NOMO-1 (cell line): ENCODE results near the gene USP6NL.

Experiments
- DNase-seq, 2 experiments: peaks; one replicate each; lab custom pipeline; 2025; ENCODE audit not compliant: unreplicated experiment in 2 of 2; lab: John Stamatoyannopoulos, UW

USP6NL gene

DNA sequence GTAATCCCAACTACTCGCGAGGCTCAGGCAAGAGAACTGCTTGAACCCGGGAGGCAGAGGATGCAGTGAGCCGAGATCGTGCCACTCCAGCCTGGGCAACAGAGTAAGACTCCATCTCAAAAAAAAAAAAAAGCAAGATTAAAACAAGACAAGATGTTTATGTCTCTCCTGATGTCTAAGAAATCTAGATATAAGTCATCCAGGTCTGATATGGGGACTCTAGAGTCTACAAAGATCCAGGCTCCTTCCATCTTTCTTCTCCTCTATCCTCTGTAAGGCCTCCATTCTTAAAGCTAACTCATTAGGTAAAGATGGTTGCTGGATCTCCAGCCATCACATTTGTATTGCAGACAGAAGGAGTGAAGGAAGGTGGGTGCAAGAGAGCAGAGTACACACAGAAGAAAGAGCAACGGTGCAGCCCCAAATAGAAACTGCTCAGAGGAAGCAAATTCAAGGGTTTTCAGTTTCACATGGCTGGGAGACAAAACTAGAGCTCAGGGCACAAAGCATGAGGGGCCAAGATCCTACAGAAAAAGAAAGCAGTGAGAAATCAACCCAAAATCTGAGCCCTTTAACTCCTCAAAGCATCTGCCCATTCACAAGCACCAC lies 57.6 kb downstream of the USP6NL start:
- peak in 1 of 2 experiments; percentile 46 for DNase-seq

DNA sequence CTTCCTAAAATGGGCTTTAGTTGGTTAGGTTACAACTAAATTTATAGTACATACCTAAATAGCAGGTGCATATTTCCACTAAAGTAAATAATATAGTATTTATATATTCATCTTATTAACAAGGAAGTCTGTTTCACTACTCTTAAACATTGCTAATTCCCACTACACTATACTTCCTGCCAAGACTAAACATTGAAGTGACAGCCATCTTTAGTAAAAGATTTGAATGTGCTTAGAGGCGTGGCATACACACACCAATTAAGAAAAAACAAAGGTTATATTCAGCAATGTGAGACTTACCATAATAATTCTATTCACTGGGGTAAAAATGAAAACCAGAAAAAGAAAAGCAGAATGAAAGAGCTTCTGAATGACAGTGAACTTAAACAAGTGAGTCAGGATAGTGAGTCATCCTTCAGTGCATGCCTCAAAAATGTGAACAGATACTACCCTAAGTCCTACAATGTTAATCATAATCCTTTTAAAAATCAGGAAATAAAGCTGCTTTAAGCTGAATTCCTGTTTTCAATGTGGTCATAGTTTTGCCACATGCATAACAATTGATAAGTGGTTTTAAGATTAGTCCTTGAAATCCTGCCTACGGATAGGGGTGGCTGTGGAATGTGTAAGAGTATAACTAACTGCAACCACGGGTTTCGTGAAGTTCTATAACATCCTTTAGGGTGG lies 59.4 kb downstream of the USP6NL start:
- DNase-seq = peak in 1 of 2 experiments; percentile 66

DNA sequence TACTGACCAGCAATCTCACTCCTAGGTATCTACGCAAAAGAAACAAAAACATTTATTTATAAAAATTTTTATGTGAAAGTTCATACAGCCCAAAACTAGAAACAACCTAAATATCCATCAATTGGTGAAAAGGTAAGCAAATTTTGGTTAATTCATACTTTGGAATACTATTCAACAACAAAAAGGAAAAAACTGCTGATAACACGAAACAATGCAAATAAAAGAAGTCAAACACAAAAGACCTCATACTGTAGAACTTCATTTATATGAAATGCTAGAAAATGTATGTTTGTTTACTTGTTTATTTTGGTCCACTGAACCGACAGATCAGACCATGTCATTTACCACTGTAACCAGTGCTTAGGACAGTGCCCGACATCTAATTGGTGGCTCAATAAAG lies 60.3 kb downstream of the USP6NL start:
- DNase-seq = no peak

DNA sequence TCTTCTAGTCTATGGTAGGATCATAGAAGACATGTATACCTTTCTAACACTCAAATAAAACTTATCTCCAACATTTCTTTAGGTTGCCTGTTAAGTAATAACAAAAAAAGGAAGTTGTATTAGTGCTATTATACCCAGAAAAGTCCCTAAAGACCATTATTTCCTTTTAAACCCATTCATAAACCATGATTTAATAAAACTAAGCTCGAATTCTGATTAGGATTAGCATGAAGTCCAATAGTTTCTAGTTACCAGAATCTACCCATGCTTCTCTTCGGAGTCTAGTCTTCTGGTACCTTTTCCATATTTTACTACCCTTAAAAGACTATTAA lies 62.7 kb downstream of the USP6NL start:
- DNase-seq = peak in 1 of 2 experiments; percentile 22

DNA sequence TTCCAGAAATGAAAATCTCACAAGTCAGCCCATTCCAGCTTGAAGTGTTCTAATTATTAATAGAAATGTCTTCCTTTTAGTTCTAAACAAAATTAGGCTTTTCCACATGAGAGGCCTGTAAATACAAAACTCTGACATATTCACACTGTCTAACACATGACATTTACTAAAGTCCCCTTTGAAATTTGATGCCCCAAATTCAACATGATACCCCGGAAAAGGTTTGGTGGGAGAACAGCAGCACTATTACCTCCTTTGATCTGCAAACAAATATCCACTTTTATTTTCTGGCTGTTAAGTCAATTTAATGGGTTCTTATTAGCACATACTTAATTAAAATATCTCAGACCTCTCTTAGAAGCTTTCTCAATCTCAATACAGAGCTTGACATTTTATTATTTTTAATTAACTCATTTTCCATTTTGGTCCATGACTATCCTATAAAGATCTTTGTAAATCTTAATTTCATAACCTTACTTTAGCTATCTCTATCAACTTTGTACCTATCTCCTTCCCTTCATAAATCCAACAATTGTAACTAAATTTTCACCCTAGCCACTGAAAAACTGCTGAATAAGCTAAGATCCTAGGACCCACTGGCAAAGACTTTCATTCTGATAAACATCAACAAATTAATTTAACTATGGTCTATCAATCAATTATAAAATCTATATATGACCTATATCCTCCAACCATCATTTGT lies 63.2 kb downstream of the USP6NL start:
- DNase-seq = no peak

DNA sequence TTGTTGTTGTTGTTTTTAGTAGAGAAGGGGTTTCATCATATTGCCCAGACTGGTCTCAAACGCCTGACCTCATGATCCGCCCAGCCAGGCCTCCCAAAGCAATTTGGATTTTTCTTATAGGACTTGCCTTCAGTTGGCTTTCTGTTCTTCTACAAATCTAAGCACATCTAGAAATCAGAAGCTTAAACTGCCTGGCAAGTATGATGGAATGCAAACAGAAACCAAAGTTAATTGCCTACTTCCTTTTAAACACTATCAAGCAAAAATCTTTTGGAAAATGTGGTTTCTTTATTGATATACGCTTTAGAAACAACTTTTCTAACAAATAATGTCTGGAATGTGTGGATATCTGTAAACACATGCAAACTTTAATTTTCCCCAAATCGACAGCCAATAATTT lies 64.9 kb downstream of the USP6NL start:
- peak; percentile 52 to 79 for DNase-seq

DNA sequence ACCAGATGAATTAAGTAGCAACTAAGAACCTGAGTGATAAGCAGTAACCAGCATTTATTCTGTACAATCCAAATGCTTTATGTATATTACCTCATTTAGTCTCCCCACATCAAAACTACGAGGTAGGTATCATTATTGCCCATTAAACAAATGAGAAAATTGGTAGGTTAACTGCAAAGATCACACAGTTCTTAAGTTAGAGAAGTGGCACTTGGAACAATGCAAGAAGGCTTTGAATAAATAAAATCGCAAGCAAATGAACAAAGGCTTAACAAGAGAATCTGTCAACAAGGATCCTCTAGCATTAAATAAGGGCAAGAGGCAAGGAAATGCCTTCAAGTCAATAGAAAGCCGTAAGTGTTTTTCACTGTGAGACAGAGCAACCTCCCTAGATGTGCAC lies 70.2 kb downstream of the USP6NL start:
- DNase-seq = no peak

DNA sequence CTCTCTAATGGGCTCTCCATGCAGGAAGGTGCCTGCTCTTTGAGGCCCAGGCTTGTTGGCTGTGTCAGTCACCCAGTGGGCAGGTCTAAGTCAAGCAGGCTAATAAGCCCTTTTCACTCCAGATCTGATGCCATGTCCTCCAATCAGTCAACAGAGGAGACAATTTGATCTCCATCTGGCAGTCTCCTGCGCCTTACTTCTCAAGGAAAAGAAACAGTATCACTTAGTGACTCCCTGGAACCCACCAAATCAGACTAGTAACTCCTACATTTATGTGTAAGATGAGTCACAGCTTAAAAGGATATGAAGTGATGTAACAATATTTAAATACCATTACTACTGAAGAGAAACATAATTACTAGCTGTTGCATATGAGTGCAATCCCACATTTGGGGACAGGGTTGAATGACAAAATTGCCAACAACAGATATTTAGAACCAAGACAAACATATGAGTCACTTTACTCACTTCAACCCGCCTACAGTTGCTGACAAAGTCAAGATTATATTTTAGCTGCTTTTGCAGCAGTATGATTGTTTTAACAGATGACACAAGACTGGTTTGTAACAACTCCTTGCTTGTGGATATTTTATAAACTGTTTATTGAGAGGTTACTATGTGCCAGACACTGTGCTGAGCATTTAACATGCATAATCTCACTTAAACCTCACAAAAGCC lies 72.1 kb downstream of the USP6NL start:
- DNase-seq = peak in 1 of 2 experiments; percentile 49

DNA sequence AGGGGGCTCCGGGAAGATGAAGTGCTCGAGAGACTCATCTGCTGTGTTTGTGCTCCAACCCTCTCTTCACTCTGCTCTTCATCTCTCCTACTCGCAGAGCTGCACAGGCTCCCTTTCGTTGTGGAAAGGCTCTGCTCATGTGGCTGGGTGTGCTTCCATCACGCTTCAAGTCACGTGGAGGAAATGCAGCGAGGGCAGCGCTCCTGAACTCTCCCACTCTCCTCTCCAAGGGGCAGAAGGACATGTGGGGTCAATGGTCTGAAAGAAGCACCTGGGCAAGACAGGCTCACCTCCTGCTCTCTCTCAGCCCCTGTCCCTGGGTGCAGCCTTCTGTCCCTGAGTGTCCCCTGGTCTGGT lies 72.6 kb downstream of the USP6NL start:
- DNase-seq = no peak

DNA sequence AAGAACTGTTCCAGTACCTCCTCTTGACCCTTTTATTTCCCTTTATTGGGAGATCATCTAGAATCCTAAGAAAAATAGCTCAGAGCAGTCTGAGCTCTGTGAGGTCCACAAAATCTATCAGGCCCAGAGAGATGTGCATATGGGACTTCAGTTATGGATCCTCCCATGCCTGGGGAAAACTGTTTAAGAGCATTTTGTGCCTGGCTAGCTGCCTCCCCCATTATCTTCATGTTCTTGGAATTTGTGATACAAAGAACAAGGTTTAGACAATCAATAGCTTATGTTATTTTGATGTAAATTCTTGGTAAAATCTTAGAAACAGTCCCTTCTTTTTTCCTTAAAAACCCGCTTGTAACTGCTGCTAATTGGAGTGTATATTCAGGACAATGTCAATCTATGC lies 75.2 kb downstream of the USP6NL start:
- no peak for DNase-seq

DNA sequence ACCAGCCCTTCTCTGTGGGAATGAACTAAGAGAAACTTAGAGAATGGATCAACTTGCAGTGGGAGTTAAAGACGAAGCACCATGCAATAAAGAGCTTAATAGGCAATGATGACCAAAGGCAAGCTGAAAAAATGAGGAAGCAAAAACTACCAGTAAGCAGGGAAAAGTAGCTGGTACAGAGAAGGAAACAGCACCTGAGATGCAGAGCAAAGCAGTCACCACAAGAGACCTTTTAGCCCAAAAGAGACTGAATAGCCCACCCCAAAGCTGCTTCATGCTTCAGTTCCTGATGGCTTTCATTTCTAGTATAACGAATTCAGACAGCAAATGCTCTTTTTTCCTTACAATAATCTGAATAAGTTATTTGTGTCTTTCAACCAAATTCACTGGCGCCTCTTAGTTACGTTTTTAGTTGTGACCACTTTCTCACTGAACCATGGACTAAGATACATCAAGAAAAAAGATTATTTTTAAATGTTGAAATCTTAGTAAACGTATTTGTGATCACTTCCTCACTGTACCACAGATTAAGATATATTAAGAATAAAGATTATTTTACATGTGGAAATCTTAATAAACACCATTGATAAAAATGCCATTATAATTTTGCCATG lies 76.0 kb downstream of the USP6NL start:
- DNase-seq = peak in 1 of 2 experiments; percentile 18

DNA sequence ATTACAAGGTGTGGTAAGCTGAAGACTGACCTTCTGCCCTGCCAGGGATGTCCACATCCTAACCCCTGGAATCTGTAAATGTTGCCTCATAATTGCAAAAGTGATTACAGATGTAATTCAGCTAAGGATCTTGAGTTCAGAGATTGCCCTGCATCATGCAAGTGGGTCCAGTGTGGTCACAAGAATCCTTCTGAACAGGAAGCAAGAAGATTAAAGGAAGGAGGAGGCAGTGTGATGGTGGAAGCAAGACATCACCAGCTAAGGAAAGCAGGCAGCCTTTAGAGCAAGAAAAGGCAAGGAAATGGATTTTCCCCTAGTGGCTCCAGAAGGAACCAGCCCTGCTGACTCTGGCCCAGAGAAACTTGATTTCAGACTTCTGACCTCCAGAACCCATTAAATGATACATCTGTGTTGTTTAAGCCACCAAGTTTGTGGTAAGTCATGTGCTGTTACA lies 78.1 kb downstream of the USP6NL start:
- DNase-seq = no peak

DNA sequence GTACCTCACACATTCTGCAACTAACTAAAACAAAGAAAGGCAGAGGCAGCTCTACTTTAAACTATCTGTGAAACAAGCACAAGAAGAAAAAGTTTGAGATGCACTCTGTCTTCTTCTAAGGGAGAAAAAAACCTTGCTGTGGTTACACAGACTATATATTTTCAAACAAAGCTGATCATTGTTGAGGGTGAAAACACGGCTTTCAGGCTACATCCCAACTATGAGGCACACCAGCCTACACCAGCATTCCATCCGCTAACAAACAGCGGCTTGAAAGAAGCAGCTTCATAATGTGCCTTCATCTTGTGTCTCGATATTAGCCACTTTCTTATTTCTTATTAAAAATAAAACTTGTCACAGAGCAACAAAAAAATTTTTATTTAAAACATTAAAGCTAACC lies 79.1 kb downstream of the USP6NL start:
- no peak for DNase-seq

DNA sequence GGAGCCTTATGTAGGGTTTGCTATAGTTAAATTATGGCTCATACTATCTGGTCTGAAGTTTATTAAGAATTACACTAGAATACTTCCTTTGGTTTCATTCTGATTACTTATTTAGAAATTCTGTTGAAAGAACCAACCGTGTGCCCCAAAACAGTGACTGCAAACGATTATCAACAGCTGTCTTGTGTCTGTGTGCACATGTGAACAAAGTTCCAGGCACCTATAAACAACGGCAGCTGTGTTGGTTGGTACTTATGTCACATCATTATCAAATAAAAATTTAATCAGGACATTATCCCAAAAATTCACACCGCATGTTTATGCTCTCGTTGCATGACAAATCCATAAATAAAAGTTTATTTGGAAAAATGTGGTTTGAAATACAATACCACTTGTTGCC lies 80.6 kb downstream of the USP6NL start:
- DNase-seq = no peak

DNA sequence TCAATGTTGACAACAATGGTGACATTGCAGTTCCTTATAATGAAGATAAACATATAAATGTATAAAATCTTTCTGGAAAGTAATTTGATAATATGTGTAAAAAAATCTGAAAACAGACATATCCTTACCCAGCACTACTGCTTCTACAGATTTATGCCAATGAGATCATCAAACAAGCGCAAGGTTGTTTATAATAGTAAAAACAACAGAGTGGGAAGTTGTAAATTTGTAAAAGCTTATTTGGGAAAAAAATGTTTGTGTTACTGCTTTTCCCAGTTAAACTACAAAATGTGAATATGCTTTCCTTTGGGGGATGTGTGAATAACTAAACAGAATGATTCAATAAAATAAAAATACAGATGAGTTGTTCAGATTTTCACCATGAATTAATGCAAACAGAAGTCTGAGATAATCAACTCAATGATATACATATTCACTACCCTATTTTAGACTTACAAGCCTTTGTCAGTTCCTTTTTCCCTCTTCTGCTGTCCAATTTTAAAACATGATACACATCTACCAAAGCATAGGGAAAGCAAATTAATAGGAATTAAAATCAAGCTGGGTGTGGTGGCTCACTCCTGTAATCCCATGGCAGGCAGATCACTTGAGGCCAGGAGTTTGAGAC lies 82.1 kb downstream of the USP6NL start:
- no peak for DNase-seq

DNA sequence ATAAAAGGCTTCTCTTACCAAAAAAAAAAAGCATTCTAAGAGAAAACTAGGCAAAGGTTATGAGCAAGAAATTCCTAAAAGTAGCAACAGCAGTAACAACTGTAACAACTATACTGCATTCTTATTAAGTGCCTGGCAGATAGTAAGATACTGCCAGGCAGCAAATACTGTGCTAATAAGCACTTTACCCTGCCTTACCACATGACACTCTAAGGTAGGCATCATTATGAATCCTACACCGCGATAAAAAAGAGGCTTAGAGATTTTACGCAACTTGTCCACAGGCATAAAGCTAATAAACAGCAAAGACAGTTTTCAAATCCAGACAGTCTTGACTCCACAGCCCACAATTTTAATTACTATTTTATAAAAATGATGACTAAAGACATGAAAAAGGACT lies 83.2 kb downstream of the USP6NL start:
- DNase-seq = no peak

DNA sequence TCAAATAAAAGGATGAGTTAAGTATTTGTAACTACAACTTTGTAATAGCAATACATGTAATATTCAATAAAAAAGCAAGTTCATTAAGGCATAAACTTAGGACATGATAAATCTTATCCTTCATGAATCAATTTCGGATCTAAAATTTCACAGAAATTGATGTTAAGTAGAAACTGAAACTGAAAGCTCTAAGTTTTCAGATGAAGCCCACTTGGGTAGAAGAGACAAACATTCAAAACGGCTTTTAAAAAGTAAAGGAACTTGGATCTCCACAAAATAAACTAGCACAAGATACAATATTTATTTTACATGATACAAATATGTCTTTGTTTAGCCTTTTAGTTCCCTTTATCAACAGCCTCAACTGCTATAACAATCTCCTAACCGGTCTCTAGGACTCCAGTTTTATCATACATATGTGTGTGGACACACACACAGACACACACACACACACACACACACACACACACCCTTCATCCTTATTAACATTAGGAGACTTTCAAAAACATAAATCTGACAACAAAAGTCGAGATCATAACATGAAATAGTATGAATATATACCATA lies 83.7 kb downstream of the USP6NL start:
- DNase-seq = no peak

DNA sequence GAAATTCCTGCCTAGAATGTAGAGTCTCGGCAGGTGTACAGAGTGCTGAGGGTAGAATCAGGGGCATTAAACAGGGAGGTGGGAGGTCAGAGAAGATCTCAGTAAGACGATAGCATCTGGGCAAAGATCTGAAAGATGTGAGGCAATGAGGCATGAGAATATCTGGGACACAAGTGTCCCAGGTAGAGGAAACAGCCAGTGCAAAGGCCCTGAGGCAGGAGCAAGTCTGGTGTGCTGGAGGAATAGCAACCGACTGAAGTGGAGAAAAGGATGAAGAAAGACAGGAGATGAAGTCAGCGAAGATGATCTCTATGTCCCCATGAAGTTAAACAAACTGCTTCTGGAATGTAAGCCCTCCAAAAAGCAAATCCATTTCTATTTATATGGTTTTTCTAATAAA lies 84.4 kb downstream of the USP6NL start:
- no peak for DNase-seq

DNA sequence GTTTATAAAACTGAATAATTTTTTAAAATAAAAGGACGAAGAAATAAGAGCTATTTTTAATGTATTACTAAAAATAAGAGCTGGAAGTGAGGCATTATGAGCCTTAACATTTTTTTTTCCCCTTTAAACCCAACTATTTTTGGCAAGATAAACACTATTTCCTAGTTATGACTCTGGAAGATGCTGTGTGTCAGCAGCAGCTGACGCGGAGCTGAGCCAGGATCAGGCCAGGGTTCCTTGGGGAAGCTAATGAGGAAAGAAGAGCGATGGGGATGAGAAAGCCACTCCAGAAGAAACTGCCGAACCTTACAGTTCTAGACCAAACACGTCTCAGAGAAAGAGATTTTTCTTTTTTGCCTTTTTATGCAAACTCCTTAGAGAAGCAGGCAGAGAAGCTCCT lies 85.9 kb downstream of the USP6NL start:
- no peak for DNase-seq

DNA sequence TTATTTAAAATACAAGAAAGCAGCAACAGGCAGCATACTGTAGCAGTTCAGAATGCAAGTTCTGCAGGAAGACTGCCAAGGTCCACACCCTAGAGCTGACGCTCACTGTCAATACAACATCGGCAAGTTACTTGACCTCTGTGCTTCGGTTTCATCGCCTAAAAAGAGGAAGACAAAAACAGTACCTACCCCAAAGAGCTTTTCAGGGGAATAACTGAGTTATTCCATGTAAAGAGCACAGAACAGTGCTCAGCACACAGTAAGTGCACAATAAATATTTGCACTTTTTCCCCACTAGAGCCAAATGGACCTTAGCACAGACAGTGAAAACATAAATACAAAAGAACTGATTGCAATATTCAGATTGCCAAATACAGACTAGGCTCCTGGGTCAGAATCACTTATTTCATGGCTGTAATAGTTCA lies 88.6 kb downstream of the USP6NL start:
- DNase-seq = peak; percentile 21 to 25
